Measurements from ENCODE around the gene KRABD2.
"Not testable (repeated sequence)": the region's sequence is repeated elsewhere in the genome, so short reads cannot be mapped to it uniquely, and the experiment has no call there.

KRABD2 gene

GRCh38 chr17:8386841-8387240 is 10.3 kb upstream of the KRABD2 start:
- Histone ChIP-seq H3K9ac (ENCODE audit: low read length) (no peak overlapping the region), H3K4me3 (ENCODE audit: low read length) (no peak overlapping the region), H3K4me1 (ENCODE audit: control insufficient read depth, insufficient read depth, low read length) (peaks cover 3% of the 10 kb centered on the region), H3K27me3 (ENCODE audit: control insufficient read depth, insufficient read depth, low read length) (no peaks in the 10 kb centered on the region), H3K27ac (ENCODE audit: low read depth, low read length) (no peak overlapping the region), H3K36me3 (ENCODE audit: control insufficient read depth, insufficient read depth, low read length) (no peaks in the 10 kb centered on the region)

GRCh38 chr17:8384801-8385378 is 8.4 kb upstream of the KRABD2 start:
- H3K9ac ChIP-seq (ENCODE audit: low read length): no peak overlapping the region
- peaks cover 5% of the 10 kb centered on the region for H3K36me3 ChIP-seq (ENCODE audit: control insufficient read depth, insufficient read depth, low read length)
- no peak overlapping the region for H3K4me3 ChIP-seq (ENCODE audit: low read length)
- H3K27ac ChIP-seq (ENCODE audit: low read depth, low read length): no peak overlapping the region
- H3K27me3 ChIP-seq (ENCODE audit: control insufficient read depth, insufficient read depth, low read length): no peaks in the 10 kb centered on the region
- H3K4me1 ChIP-seq (ENCODE audit: control insufficient read depth, insufficient read depth, low read length): peaks cover 4% of the 10 kb centered on the region

DNA sequence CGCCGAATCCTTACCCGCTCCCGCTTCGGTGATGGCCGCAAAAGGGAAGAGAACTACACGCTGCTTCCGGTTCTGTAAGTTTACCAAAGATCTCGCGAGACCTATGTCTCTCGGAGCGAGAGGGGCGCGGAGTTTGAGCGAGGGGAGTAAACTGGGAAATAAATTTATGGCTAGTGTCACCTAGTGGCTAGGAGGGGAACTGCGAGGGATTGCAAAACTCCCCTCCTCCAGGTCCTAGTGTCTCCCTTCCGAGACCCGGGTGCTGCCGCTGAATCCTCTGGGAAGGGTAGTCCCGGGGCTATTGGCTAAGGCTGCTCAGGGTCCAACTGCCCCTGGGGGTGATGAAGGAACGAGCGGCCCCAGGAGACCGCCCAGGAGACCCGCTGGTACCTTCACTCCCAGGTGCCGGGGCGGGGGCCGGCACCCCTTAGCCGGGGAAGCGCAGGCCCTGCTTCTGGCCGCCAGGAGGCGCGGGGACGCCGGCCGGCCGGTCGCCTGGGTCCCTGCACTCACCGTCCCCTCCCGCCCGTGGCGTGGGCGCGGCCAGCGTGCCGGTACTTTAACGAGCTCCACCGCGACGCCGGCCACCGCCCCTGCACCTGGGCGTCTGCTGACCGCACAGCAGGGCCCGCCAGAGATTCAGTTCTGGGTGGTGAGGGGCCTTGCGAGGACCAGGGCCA is 6.8 kb upstream of the KRABD2 start, which contains the start of gene RPL26:
Gene RPL26 (minus strand): TSS at position 51 of the 680 bp plus-strand sequence. CDS start 883 bp downstream, outside the sequence.
- peak within 1 kb of the TSS; percentile 86 for H3K4me3 ChIP-seq (ENCODE audit: low read length)
- H3K9ac ChIP-seq (ENCODE audit: low read length): peak within 1 kb of the TSS; percentile 88
- H3K27ac ChIP-seq (ENCODE audit: low read depth, low read length): peak within 1 kb of the TSS; percentile 79
- H3K36me3 ChIP-seq (ENCODE audit: control insufficient read depth, insufficient read depth, low read length): peaks cover 12% of the 10 kb centered on the region
- no peaks in the 10 kb centered on the region for H3K27me3 ChIP-seq (ENCODE audit: control insufficient read depth, insufficient read depth, low read length)
- peaks cover 4% of the 10 kb centered on the region for H3K4me1 ChIP-seq (ENCODE audit: control insufficient read depth, insufficient read depth, low read length)

- H3K27ac ChIP-seq (ENCODE audit: low read depth, low read length): peak overlapping the region; percentile 79
- H3K9ac ChIP-seq (ENCODE audit: low read length): peak overlapping the region; percentile 56
- peak overlapping the region; percentile 86 for H3K4me3 ChIP-seq (ENCODE audit: low read length)
- peaks cover 14% of the 10 kb centered on the region for H3K36me3 ChIP-seq (ENCODE audit: control insufficient read depth, insufficient read depth, low read length)
- no peaks in the 10 kb centered on the region for H3K27me3 ChIP-seq (ENCODE audit: control insufficient read depth, insufficient read depth, low read length)
- H3K4me1 ChIP-seq (ENCODE audit: control insufficient read depth, insufficient read depth, low read length): peaks cover 4% of the 10 kb centered on the region
These were observed 6.3 kb upstream of the KRABD2 start for GRCh38 chr17:8382880-8383142.

DNA sequence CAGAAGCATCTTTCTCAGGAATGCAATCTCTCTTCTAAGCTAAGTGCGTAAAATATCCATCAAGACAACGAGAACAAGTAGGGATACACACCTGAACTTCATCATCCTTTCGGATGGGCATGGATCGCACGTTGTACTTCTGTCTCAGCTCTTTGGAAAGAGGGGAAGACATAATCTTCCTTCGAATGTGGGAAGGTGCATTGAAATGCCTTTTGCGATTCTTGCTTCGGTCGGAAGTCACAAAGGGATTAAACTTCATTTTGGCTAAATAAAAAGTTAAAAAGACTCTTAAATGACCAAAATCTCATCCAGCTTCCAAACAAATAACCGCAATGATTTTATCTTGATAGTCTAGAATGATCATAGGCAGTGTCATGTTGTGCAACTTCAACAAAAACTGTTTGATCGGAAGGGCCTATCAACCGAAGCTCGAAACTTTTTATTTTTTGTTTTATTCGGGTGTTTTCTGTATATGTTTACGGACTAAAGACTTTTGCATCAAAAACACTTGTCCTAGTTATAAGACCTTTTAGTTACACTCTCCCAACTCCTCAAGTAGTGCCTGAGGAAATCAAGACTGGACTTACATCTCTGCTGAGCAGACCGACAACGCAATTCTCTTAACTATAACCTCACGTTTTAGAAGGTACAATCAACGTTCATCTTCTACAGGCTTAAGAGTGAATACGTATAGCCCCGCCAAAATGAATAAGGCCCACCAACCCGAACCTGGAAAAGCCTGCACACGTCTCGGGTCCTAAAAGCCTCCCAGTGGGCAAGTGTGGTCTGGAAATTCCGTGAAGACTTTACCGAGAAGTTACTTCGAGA is 5.8 kb upstream of the KRABD2 start:
- H3K27ac ChIP-seq (ENCODE audit: low read depth, low read length): peak overlapping the region; percentile 79
- peak overlapping the region; percentile 56 for H3K9ac ChIP-seq (ENCODE audit: low read length)
- peak overlapping the region; percentile 86 for H3K4me3 ChIP-seq (ENCODE audit: low read length)
- peaks cover 4% of the 10 kb centered on the region for H3K4me1 ChIP-seq (ENCODE audit: control insufficient read depth, insufficient read depth, low read length)
- H3K36me3 ChIP-seq (ENCODE audit: control insufficient read depth, insufficient read depth, low read length): peaks cover 14% of the 10 kb centered on the region
- H3K27me3 ChIP-seq (ENCODE audit: control insufficient read depth, insufficient read depth, low read length): no peaks in the 10 kb centered on the region

GRCh38 chr17:8380049-8380448 is 3.5 kb upstream of the KRABD2 start:
- no peaks in the 10 kb centered on the region for H3K27me3 ChIP-seq (ENCODE audit: control insufficient read depth, insufficient read depth, low read length)
- no peak overlapping the region for H3K4me3 ChIP-seq (ENCODE audit: low read length)
- H3K36me3 ChIP-seq (ENCODE audit: control insufficient read depth, insufficient read depth, low read length): peaks cover 14% of the 10 kb centered on the region
- H3K27ac ChIP-seq (ENCODE audit: low read depth, low read length): no peak overlapping the region
- peaks cover 7% of the 10 kb centered on the region for H3K4me1 ChIP-seq (ENCODE audit: control insufficient read depth, insufficient read depth, low read length)
- no peak overlapping the region for H3K9ac ChIP-seq (ENCODE audit: low read length)

DNA sequence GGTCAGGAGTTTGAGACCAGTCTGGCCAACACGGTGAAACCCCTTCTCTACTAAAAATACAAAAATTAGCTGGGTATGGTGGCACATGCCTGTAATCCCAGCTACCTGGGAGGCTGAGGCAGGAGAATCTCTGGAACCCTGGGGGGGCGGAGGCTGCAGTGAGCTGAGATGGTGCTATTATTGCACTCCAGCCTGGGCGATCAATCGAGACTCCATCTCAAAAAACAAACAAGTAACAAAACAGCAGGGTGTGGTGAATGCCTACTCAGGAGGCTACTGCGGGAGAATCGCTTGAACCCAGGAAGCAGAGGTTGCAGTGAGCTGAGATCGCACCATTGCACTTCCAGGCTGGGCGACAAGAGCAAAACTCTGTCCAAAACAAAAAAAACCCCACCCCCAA is 1.6 kb upstream of the KRABD2 start:
- H3K4me1 ChIP-seq (ENCODE audit: control insufficient read depth, insufficient read depth, low read length): not testable (repeated sequence)

DNA sequence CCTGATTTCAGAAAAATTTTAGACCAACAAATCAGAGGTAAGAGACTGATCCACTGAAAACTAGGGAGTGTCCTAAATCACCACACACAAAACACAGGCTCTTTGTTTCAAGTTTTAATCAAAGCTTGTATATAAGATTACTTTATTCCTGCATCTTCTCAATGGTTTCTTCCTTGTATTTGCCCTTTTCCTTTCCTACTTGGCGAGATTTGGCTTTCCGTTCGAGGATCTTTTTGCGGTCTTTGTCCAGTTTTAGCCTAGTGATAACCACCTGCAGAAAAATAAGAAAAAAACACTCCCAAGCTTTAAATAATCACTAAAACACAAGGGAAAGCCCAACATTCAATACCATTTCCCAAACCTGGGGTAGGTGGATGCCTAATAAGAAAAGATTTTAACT is 918 bp upstream of the KRABD2 start:
- Histone ChIP-seq H3K4me3 (ENCODE audit: low read length) (no peak overlapping the region), H3K27me3 (ENCODE audit: control insufficient read depth, insufficient read depth, low read length) (no peaks in the 10 kb centered on the region), H3K9ac (ENCODE audit: low read length) (no peak overlapping the region), H3K4me1 (ENCODE audit: control insufficient read depth, insufficient read depth, low read length) (peaks cover 7% of the 10 kb centered on the region), H3K27ac (ENCODE audit: low read depth, low read length) (no peak overlapping the region), H3K36me3 (ENCODE audit: control insufficient read depth, insufficient read depth, low read length) (peaks cover 14% of the 10 kb centered on the region)

More for the DNA sequence above, 1.6 kb upstream of the KRABD2 start:
- H3K9ac ChIP-seq (ENCODE audit: low read length); H3K27ac ChIP-seq (ENCODE audit: low read depth, low read length); H3K27me3 ChIP-seq (ENCODE audit: control insufficient read depth, insufficient read depth, low read length); H3K4me3 ChIP-seq (ENCODE audit: low read length): not testable (repeated sequence)
- H3K36me3 ChIP-seq (ENCODE audit: control insufficient read depth, insufficient read depth, low read length): peaks cover 14% of the 10 kb centered on the region

GRCh38 chr17:8375738-8376259 is 705 bp downstream of the KRABD2 start:
- H3K4me3 ChIP-seq (ENCODE audit: low read length): peak overlapping the region; percentile 75
- peak overlapping the region; percentile 25 for H3K9ac ChIP-seq (ENCODE audit: low read length)
- peaks cover 4% of the 10 kb centered on the region for H3K4me1 ChIP-seq (ENCODE audit: control insufficient read depth, insufficient read depth, low read length)
- H3K27ac ChIP-seq (ENCODE audit: low read depth, low read length): peak overlapping the region; percentile 87
- H3K36me3 ChIP-seq (ENCODE audit: control insufficient read depth, insufficient read depth, low read length): peaks cover 14% of the 10 kb centered on the region
- H3K27me3 ChIP-seq (ENCODE audit: control insufficient read depth, insufficient read depth, low read length): no peaks in the 10 kb centered on the region

DNA sequence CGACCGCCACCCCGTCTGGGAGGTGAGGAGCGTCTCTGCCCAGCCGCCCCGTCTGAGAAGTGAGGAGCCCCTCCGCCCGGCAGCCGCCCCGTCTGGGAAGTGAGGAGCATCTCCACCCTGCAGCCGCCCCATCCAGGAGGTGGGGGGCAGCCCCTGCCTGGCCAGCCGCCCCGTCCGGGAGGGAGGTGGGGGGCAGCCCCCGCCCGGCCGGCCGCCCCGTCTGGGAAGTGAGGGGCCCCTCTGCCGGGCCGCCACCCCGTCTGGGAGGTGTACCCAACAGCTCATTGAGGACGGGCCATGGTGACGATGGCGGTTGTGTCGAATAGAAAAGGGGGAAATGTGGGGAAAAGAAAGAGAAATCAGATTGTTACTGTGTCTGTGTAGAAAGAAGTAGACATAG is 2.6 kb downstream of the KRABD2 start:
- not testable (repeated sequence) for H3K27me3 ChIP-seq (ENCODE audit: control insufficient read depth, insufficient read depth, low read length); H3K4me1 ChIP-seq (ENCODE audit: control insufficient read depth, insufficient read depth, low read length); H3K4me3 ChIP-seq (ENCODE audit: low read length); H3K9ac ChIP-seq (ENCODE audit: low read length); H3K27ac ChIP-seq (ENCODE audit: low read depth, low read length)
- peaks cover 13% of the 10 kb centered on the region for H3K36me3 ChIP-seq (ENCODE audit: control insufficient read depth, insufficient read depth, low read length)

DNA sequence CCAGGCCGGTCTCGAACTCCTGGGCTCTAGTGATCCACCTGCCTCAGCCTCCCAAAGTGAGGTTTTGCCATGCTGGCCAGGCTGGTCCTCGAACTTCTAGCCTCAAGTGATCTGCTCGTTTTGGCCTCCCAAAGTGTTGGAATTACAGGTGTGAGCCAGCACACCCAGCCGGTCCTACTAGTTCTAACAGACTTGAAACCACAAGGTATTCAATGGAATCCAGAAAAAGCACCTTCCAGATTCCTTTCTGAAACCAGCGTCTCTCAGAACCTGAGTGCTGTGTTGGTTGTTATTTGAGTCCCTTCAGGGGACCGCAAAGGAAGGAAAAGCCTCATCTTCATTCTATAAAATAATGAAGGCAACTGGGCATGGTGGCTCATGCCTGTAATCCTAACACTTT is 4.1 kb downstream of the KRABD2 start:
- Histone ChIP-seq H3K36me3 (ENCODE audit: control insufficient read depth, insufficient read depth, low read length) (peaks cover 6% of the 10 kb centered on the region), H3K27ac (ENCODE audit: low read depth, low read length) (no peak overlapping the region), H3K27me3 (ENCODE audit: control insufficient read depth, insufficient read depth, low read length) (no peaks in the 10 kb centered on the region), H3K4me1 (ENCODE audit: control insufficient read depth, insufficient read depth, low read length) (peaks cover 4% of the 10 kb centered on the region), H3K9ac (ENCODE audit: low read length) (no peak overlapping the region), H3K4me3 (ENCODE audit: low read length) (no peak overlapping the region)

- Histone ChIP-seq H3K4me1 (ENCODE audit: control insufficient read depth, insufficient read depth, low read length) (peaks cover 2% of the 10 kb centered on the region), H3K36me3 (ENCODE audit: control insufficient read depth, insufficient read depth, low read length) (peaks cover 6% of the 10 kb centered on the region), H3K27ac (ENCODE audit: low read depth, low read length) (no peak overlapping the region), H3K9ac (ENCODE audit: low read length) (no peak overlapping the region), H3K27me3 (ENCODE audit: control insufficient read depth, insufficient read depth, low read length) (no peaks in the 10 kb centered on the region), H3K4me3 (ENCODE audit: low read length) (no peak overlapping the region)
These were observed 4.7 kb downstream of the KRABD2 start for GRCh38 chr17:8371786-8372185.
